Measurements from ENCODE around the gene PODNL1.
A peak's percentile ranks its signal among the peaks of the same experiment; 100 is the strongest.

Gene PODNL1

DNA sequence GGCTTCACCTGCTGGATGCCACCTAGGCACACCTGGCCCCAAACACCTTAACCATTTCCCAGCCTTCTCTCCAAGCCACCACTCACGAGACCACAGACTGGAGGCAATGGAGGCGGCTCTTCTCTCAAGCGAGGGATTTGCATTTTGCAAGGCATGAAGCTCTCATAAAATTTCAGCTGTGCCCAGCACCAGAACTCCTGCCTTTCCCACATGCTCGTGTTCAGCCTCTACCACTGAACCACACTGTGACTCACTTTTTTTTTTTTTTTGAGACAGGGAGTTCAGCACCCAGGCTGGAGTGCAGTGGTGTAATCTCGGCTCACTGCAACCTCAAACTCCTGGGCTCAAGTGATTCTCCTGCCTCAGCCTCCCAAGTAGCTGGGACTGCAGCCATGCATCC lies 50.7 kb downstream of the PODNL1 start:
- DNase-seq = no peak

DNA sequence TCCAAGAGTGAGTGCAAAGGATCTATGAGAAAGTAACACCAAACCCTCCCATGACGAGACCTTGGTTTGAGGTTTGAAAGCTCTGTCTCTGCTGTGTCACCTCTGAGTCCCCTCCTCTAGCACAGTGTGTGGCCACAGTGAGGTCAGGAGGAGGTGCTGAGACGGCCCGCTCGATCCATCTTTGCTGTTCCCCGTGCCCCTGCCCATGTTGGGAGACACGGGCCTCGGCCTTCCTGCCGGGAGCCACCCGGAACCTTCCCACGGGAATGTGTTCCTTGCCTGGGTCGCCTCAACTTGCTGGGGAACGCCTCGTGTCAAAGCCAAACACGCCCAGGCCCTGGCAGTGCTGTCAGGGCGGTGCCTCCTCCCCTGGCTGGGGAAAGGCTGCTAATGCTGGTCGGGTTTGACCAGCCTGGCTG lies 51.2 kb downstream of the PODNL1 start:
- peak; percentile 51 for DNase-seq

DNA sequence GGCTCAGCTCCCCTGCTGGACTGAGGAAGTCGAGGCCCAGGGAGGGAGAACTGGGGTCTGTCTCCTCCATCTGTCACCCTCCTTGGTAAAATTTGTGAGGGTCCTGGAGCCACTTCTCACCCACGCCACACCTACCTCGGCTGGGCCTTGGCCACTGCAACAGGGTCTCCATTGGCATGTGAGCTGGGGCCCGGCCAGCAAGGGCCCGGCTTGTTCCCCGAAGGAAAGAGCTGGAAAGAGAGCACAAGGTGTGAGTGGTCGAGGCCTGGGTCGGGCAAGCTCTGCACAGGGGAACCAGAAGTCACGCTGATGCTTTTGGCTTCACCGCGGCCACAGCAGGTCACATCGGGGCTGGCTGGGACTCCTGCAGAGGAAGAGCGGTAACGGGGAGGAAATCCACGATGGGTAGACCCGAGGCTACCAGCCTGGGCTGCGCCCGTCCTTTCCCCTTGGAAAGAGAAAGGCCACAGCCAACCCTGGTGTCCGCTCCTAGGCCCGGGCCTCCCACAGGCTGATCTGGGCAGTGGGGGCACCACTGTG lies 52.3 kb downstream of the PODNL1 start:
- no peak for DNase-seq

DNA sequence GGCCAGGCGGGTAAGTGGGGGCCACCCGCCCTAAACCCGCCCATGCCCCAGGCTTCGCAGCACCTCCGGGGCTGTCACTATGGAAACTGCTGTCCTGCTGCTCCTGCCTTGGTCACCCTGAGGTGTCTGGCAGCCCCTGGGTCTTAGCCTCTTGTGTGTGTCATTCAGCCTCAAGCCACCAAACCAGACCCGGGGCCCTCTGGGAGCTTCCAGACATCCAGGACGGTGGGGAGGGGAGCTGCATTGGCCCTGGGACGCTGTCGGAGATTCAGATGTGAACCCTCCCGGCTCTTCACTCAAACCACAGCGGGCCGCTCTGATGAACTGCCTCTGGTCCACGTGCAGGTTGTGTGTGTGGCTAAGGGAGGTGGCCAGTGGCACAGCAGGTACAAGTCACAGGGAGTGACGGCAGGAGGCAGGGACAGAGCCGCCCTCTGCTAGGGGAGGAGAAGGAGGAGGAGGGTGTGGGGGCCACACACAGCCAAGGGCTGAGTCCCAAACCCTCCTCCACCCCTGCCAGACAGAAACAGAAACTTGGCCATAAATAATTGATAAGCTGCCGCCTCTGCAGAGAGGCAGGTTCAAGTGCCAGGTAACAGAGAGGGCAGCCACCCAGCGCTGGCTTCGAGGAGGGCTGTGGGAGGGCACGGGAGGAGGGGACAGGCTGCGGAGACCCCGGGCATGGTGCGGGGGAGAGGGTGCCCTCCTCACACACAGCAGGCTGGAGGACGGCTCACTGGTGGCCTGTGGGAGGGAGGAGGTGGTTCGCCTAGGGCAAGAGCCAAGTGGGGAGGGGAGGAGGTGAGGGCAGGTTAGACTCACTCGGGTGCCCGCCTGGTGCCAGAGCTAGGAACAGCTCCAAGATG lies 53.3 kb downstream of the PODNL1 start:
- no peak for DNase-seq

DNA sequence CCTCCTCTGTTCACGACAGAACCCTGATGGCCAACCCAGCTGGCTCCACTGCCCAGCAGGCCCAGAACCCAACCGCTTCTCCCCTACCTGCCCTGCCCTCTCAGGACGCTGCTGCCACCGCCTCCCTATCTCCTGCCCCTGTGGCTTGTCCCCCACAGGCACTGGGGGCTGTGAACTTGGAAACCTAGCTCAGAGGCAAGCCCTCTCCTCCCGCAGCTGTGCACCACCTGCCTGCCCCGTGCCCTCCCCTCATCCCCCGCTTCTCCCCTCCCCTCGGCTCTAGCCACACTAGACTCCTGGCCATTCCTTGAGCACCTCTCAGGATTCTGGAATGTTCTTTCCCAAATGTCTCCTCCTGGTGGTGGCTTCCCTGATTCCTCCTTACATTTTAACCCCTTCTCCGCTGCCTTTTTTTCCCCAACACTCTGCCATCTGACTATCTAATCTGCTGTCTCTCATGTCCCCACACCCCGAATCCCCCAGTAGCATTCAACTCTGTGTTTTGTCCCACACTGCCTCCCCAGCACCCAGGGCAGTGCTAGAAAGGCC lies 54.6 kb downstream of the PODNL1 start:
- no peak for DNase-seq

DNA sequence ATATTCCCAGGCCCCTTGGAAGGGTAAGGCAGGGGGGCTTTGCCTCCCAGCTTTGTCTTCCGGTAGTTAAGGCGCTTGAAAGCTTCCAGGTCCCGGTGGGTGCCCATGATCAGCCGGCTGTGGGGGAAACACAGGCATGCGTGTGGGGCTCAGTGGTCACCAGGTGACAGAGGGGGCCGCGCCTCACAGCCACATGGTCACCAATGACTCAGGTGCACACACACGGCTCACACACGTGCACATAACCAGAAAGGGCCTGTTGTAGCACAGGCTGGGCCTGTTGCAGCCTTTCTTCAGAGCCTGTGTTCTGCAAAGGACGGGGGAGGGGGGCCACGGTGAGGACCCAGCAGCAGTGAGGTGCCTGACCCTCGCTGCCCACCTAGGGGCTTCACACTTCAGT lies 55.4 kb downstream of the PODNL1 start:
- no peak for DNase-seq

DNA sequence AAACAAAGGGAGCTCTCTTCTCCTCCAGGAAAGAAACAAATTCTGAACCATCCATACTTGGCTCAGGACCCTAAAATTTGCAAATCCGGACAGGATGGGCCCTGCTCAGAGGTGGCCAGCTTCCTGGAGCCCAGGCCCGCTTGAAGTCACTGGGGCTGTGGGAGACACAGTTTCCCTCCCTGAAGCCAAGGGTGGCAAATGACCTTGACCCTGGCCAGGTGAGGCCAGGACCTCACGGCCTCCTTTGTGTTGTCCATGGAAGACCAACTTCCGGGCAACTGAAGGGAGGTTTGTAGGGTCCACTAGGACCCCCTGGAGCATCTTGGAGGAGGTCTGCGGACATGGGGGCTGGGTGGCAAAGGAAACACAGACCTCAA lies 55.8 kb downstream of the PODNL1 start:
- no peak for DNase-seq

DNA sequence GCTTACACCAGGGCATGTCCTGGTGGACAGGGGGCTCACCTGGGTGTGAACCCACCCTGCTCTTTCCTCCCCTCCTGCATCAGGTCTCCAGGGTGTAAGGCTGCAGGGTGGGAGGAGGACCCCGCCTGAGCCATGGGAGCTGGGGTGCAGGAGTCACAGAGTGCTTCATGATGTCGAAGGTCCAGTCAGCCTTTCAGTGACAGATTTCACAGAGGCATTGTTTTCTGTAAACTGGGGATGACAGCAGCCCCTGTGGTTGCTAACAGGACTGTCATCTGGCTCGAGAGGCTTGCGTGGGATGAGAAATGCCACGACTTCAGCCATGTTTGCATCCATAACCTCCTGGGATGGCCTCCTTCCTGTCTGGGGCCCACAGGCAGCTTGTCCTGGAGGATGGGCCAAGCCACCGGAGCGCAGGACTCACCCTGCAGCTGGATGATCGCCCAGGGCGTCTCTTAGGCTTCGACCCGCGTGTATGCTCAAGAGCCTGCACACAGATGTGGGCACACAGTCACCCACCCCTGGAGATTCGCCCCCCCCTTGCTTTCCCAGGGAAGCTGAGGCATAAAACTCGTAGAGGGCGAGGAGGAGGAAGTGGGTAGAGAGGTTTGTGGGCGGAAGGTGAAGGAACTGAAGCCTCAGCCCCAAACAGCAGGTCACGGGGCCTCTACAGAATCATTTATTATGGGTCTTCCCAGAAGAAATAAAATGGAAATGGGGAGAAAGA lies 56.4 kb downstream of the PODNL1 start:
- DNase-seq = no peak

DNA sequence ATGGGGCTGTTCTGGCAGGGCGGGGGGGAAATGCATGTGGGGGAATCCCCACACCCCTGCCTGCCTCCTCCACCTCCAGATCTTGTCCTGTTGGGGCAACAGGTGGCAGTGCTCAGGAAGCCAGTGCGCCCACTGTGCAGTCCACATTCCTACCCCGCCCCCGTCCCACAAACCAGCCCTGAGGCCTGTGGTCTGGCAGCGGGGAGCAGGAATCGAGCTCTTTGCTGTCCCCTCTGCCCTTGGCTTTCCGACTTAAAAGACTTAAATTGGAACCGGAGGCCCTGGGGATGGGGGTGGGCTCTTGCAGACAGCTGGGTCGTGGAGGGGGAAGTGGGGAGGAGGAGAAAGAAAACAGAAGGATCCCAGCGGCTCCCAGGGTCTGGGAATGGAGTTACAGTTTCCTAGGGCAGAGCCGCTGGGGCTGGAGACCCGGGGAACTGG lies 56.9 kb downstream of the PODNL1 start:
- DNase-seq = no peak

Data from CD4-positive, alpha-beta T cell treated with Interleukin-15 for 1 hour (primary cell).